ENCODE data around the gene BIRC7.

DNA sequence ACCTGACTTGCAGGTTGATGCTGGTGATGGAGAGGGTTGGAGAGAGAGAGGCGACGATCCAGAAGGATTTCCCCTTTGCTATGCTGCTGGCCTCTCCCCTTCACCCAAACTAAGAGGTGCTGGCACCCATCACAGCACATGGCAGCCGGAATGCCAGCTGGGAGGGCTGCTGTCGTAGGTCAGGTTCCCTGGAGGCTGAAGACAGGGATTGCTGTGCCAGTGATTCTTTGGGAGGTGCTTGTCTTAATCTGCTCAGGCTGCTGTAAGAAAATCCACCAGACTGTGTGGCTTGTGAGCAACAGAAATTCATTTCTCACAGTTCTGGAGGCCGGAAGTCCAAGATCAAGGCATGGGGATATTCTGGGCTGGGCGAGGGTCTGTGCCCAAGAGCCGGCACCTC lies 32.6 kb downstream of the BIRC7 start:
- TF ChIP-seq, protein P1, sequence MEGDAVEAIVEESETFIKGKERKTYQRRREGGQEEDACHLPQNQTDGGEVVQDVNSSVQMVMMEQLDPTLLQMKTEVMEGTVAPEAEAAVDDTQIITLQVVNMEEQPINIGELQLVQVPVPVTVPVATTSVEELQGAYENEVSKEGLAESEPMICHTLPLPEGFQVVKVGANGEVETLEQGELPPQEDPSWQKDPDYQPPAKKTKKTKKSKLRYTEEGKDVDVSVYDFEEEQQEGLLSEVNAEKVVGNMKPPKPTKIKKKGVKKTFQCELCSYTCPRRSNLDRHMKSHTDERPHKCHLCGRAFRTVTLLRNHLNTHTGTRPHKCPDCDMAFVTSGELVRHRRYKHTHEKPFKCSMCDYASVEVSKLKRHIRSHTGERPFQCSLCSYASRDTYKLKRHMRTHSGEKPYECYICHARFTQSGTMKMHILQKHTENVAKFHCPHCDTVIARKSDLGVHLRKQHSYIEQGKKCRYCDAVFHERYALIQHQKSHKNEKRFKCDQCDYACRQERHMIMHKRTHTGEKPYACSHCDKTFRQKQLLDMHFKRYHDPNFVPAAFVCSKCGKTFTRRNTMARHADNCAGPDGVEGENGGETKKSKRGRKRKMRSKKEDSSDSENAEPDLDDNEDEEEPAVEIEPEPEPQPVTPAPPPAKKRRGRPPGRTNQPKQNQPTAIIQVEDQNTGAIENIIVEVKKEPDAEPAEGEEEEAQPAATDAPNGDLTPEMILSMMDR (optimal IDR thresholded peaks at IDR 0.05 in 1 of 3, IDR thresholded peaks at IDR 0.05 in 1 of 3, conservative IDR thresholded peaks at IDR 0.05 in 1 of 3; ENCODE audit: extremely low read depth in 1 of 3, insufficient read depth in 2 of 3, low read length in 3 of 3), result no peak
- TF ChIP-seq EZH2 (IDR thresholded peaks at IDR 0.05; ENCODE audit: low read length), result no peak
